ENCODE results near the gene NUP85. TPM values are rescaled to one million over a fixed set of nuclear protein-coding genes. Genes with fewer than 3 reads are reported as not detected.
"Not testable (repeated sequence)": the region's sequence is repeated elsewhere in the genome, so short reads cannot be mapped to it uniquely, and the experiment has no call there.

Gene NUP85
- total and polyA plus RNA-seq, 2 donors (not counting 3 experiments of a cell fraction or from before 2014, with no cell fraction given) = 105 to 120 TPM

- Histone ChIP-seq H3K9me1 (replicated peaks; ENCODE audit: control insufficient read depth, extremely low read depth, insufficient read depth, low read length) (no peaks in the 10 kb centered on the region), H3K27me3 (ENCODE audit: control insufficient read depth in 2 of 2, insufficient read depth in 2 of 2, low read length in 2 of 2) (no peaks in the 10 kb centered on the region), H3K4me1 (ENCODE audit: control insufficient read depth, extremely low read depth, insufficient read depth, low read length) (no peaks in the 10 kb centered on the region), H3K79me2 (ENCODE audit: control insufficient read depth, insufficient read depth, low read length) (no peaks in the 10 kb centered on the region), H3K4me3 (replicated peaks in 1 of 3; ENCODE audit: insufficient read depth in 1 of 3, low read depth in 1 of 3, low read length in 3 of 3) (no peak overlapping the region), H3K36me3 (ENCODE audit: control insufficient read depth in 2 of 2, extremely low read depth in 1 of 2, insufficient read depth in 2 of 2, low read length in 2 of 2) (no peaks in the 10 kb centered on the region), H3K9ac (replicated peaks; ENCODE audit: extremely low read depth, insufficient read depth, low read length) (no peak overlapping the region), H4K20me1 (replicated peaks; ENCODE audit: control insufficient read depth, extremely low read depth, insufficient read depth, low read length) (no peaks in the 10 kb centered on the region), H2AFZ (ENCODE audit: low read depth, low read length) (no peak overlapping the region), H3K4me2 (ENCODE audit: insufficient read depth, low read length) (no peak overlapping the region), H3K27ac (ENCODE audit: insufficient read depth, low read depth, low read length) (no peak overlapping the region), H3K9me3 (replicated peaks; ENCODE audit: control insufficient read depth, insufficient read depth, low read length) (no peaks in the 10 kb centered on the region)
- ChIA-PET CTCF (interaction anchor here (0.7 kb wide), 1 partner anchor 76 kb away, joined by 3 read pairs; no protein-coding TSS in a partner anchor), POLR2A (interaction anchor here (0.7 kb wide), 1 partner anchor 11 kb away, joined by 3 read pairs; the partner anchor contains the start of gene SLC25A19)
- TF ChIP-seq CTCF (IDR thresholded peaks at IDR 0.05; ENCODE audit: extremely low read depth in 1 of 2, insufficient read depth in 1 of 2, low read depth in 1 of 2, low read length in 2 of 2) (no peak), POLR2A (IDR thresholded peaks at IDR 0.05; ENCODE audit: low read depth, low read length) (no peak), GATA2 (IDR thresholded peaks at IDR 0.05; ENCODE audit: insufficient read depth, insufficient read length, low read depth, low read length) (no peak), JUN (IDR thresholded peaks at IDR 0.05; ENCODE audit: borderline replicate concordance, insufficient read depth, insufficient read length, low read depth) (no peak), MYC (IDR thresholded peaks at IDR 0.05; ENCODE audit: low read depth, low read length) (no peak), EZH2 (IDR thresholded peaks at IDR 0.05; ENCODE audit: borderline replicate concordance, low read depth, low read length, severe bottlenecking) (no peak), FOS (IDR thresholded peaks at IDR 0.05; ENCODE audit: borderline replicate concordance, insufficient read depth, low read length) (no peak)
- TF ChIP-seq, protein P1, sequence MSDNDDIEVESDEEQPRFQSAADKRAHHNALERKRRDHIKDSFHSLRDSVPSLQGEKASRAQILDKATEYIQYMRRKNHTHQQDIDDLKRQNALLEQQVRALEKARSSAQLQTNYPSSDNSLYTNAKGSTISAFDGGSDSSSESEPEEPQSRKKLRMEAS (IDR thresholded peaks at IDR 0.05; ENCODE audit: insufficient read depth, insufficient read length) = no peak
- no peak for DNase-seq (ENCODE audit: low read depth, low spot score)
- FAIRE-seq = no peak
- intact Hi-C loops (cut with micrococcal nuclease) = no loop called here
- no TSS peak for BruUV-seq (replicated peaks)
- dilution Hi-C loops (cut with MboI; ENCODE audit: extremely low pct_ligation_motif_present, low sequenced_read_pairs) = no loop called here
Measured at GRCh38 chr17:75277664-75278071, 72.2 kb downstream of the NUP85 start.

DNA sequence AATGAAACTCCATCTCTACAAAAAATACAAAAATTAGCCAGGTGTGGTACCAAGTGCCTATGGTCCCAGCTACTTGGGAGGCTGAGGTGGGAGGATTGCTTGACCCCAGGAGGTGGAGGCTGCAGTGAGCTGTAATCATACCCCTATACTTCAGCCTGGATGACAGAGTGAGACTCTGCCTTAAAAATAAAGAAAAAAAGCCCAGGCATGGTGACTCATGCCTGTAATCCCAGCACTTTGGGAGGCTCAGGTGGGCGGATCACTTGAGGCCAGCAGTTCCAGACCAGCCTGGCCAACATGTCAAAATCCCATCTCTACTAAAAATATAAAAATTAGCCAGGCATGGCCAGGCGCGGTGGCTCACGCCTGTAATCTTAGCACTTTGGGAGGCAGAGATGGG is 74.7 kb downstream of the NUP85 start:
- H3K36me3 ChIP-seq (ENCODE audit: control insufficient read depth in 2 of 2, extremely low read depth in 1 of 2, insufficient read depth in 2 of 2, low read length in 2 of 2); intact Hi-C loops (cut with micrococcal nuclease); H3K9ac ChIP-seq (replicated peaks; ENCODE audit: extremely low read depth, insufficient read depth, low read length); POLR2A ChIA-PET; H3K4me1 ChIP-seq (ENCODE audit: control insufficient read depth, extremely low read depth, insufficient read depth, low read length); H3K4me2 ChIP-seq (ENCODE audit: insufficient read depth, low read length); H3K27me3 ChIP-seq (ENCODE audit: control insufficient read depth in 2 of 2, insufficient read depth in 2 of 2, low read length in 2 of 2); H3K4me3 ChIP-seq (replicated peaks in 1 of 3; ENCODE audit: insufficient read depth in 1 of 3, low read depth in 1 of 3, low read length in 3 of 3); BruUV-seq (replicated peaks); H3K27ac ChIP-seq (ENCODE audit: insufficient read depth, low read depth, low read length); dilution Hi-C loops (cut with MboI; ENCODE audit: extremely low pct_ligation_motif_present, low sequenced_read_pairs); DNase-seq (ENCODE audit: low read depth, low spot score); H3K79me2 ChIP-seq (ENCODE audit: control insufficient read depth, insufficient read depth, low read length); FAIRE-seq; H2AFZ ChIP-seq (ENCODE audit: low read depth, low read length); H3K9me3 ChIP-seq (replicated peaks; ENCODE audit: control insufficient read depth, insufficient read depth, low read length); H3K9me1 ChIP-seq (replicated peaks; ENCODE audit: control insufficient read depth, extremely low read depth, insufficient read depth, low read length); H4K20me1 ChIP-seq (replicated peaks; ENCODE audit: control insufficient read depth, extremely low read depth, insufficient read depth, low read length): not testable (repeated sequence)
- CTCF ChIA-PET = interaction anchor here (1.5 to 4.3 kb wide), 2 partner anchors 9 to 40 kb away, joined by 3 to 31 read pairs; partner anchors contain the start of gene MIF4GD
